ENCODE measurements around the gene IFNL2.
"Not testable (repeated sequence)": the region's sequence is repeated elsewhere in the genome, so short reads cannot be mapped to it uniquely, and the experiment has no call there.

The IFNL2 gene

GRCh38 chr19:39268085-39268484, at the start of gene IFNL2:
IFNL2 (plus strand) TSS chr19:39268396; CDS start chr19:39268569, 173 bp downstream.
- DNase-seq: not testable (repeated sequence)

GRCh38 chr19:39219108-39219507, 49.1 kb upstream of the IFNL2 start:
- not testable (repeated sequence) for DNase-seq

- DNase-seq: peak; percentile 2
Measured at GRCh38 chr19:39223703-39224279, 44.4 kb upstream of the IFNL2 start.

- no peak for DNase-seq
Measured at GRCh38 chr19:39224910-39225309, 43.3 kb upstream of the IFNL2 start.

- no peak for DNase-seq
Measured at GRCh38 chr19:39230096-39230764, 38.0 kb upstream of the IFNL2 start.

GRCh38 chr19:39232708-39233107, 35.5 kb upstream of the IFNL2 start:
- DNase-seq: no peak

- no peak for DNase-seq
Measured at GRCh38 chr19:39236527-39236926, 31.7 kb upstream of the IFNL2 start.

- no peak for DNase-seq
Measured at GRCh38 chr19:39237200-39238184, 30.7 kb upstream of the IFNL2 start.

GRCh38 chr19:39238209-39238608, 30.0 kb upstream of the IFNL2 start:
- no peak for DNase-seq

- DNase-seq: no peak
Measured at GRCh38 chr19:39238944-39239343, 29.3 kb upstream of the IFNL2 start.

- no peak for DNase-seq
Measured at GRCh38 chr19:39240421-39240820, 27.8 kb upstream of the IFNL2 start.

GRCh38 chr19:39243741-39244140, 24.5 kb upstream of the IFNL2 start:
- DNase-seq: not testable (repeated sequence)

GRCh38 chr19:39244410-39245100, 23.6 kb upstream of the IFNL2 start, which contains the start of gene IFNL3:
IFNL3 (minus strand) TSS chr19:39245006; CDS start chr19:39244967, 39 bp downstream.
- DNase-seq: not testable (repeated sequence)

- not testable (repeated sequence) for DNase-seq
Measured at GRCh38 chr19:39245166-39245565, 23.0 kb upstream of the IFNL2 start.

GRCh38 chr19:39246951-39247669, 21.1 kb upstream of the IFNL2 start:
- DNase-seq: no peak

GRCh38 chr19:39247701-39248664, 20.2 kb upstream of the IFNL2 start:
- DNase-seq: no peak

- no peak for DNase-seq
Measured at GRCh38 chr19:39248806-39249205, 19.4 kb upstream of the IFNL2 start, which contains the start of gene IFNL4. IFNL4 (minus strand) TSS chr19:39248856.

- no peak for DNase-seq
Measured at GRCh38 chr19:39251081-39251480, 17.1 kb upstream of the IFNL2 start.

- no peak for DNase-seq
Measured at GRCh38 chr19:39251846-39252245, 16.4 kb upstream of the IFNL2 start.

GRCh38 chr19:39252458-39252857, 15.7 kb upstream of the IFNL2 start:
- no peak for DNase-seq

All from kidney glomerular epithelial cell (primary cell).